H1 (cell line): ENCODE measurements around the gene KCNB1. TPM values are rescaled to one million over a fixed set of nuclear protein-coding genes. Genes with fewer than 3 reads are reported as not detected.
A peak's percentile ranks its signal among the peaks of the same experiment; 100 is the strongest.

Experiments
- CTCF ChIA-PET: fragments of 300-600 bp; sonication (Branson Sonifier 250); formaldehyde crosslinking; loops from one replicate; lab custom pipeline; 2021; ENCODE audit not compliant: partially characterized antibody; lab: Charles Lee
- POLR2A ChIA-PET: fragments of 300-600 bp; sonication (Branson Sonifier 250); formaldehyde crosslinking; loops from one replicate; lab custom pipeline; 2021; ENCODE audit warnings: inconsistent platforms; ENCODE audit not compliant: partially characterized antibody; lab: Charles Lee
- DNase-seq, 2 experiments: peaks; one replicate each; pipeline versions ENCODE4 v3.0.0 to v3.0.0-alpha.2; 2010 to 2022; ENCODE audit warnings: low spot score in 2 of 2, low read depth in 1 of 2, mixed read lengths in 1 of 2
- FAIRE-seq: peaks from 2 replicates; lab custom pipeline; 2011; peaks lifted over from hg19 to GRCh38; lab: Jason Lieb, UNC
- H2AFZ ChIP-seq: 2 replicates; pipeline ENCODE4 v1.8.1; 2012; ENCODE audit warnings: low read length, inconsistent platforms
- H2AK5ac ChIP-seq: 2 replicates; pipeline ENCODE4 v1.6.1; 2013; ENCODE audit warnings: low read depth, low read length
- H2BK120ac ChIP-seq: replicated peaks from 2 replicates; pipeline ENCODE3; 2013; ENCODE audit warnings: low read depth, low read length, inconsistent platforms
- H2BK12ac ChIP-seq: 2 replicates; pipeline ENCODE4 v1.6.1; 2013; ENCODE audit warnings: low read depth, low read length
- H2BK15ac ChIP-seq: 2 replicates; pipeline ENCODE4 v1.6.1; 2013; ENCODE audit warnings: low read length
- H2BK20ac ChIP-seq: 2 replicates; pipeline ENCODE4 v1.6.1; 2013; ENCODE audit warnings: low read length
- H2BK5ac ChIP-seq: 2 replicates; pipeline ENCODE4 v1.6.1; 2013; ENCODE audit warnings: low read depth, low read length
- H3K14ac ChIP-seq: 2 replicates; pipeline ENCODE4 v1.6.1; 2013; ENCODE audit warnings: inconsistent platforms; ENCODE audit not compliant: insufficient read length
- H3K18ac ChIP-seq: 2 replicates; pipeline ENCODE4 v1.6.1; 2013; ENCODE audit warnings: low read length; ENCODE audit errors: extremely low read depth
- H3K23ac ChIP-seq: 2 replicates; pipeline ENCODE4 v1.6.1; 2013; ENCODE audit warnings: inconsistent platforms; ENCODE audit not compliant: insufficient read length
- H3K23me2 ChIP-seq: 2 replicates; pipeline ENCODE4 v1.6.1; 2013; ENCODE audit warnings: low read depth, low read length
- H3K27ac ChIP-seq: 2 replicates; pipeline ENCODE4 v1.6.1; 2011; ENCODE audit warnings: low read depth, low read length, inconsistent platforms
- H3K27me3 ChIP-seq, 4 experiments: replicated peaks in 1 of 4; 1 replicate in 1 of 4; 2 replicates in 3 of 4; pipeline versions ENCODE4 v1.6.1 to v1.8.1; 2011 to 2013; ENCODE audit warnings: low read length in 3 of 4, mild to moderate bottlenecking in 3 of 4, inconsistent platforms in 2 of 4, mixed read lengths in 2 of 4, moderate library complexity in 1 of 4; ENCODE audit not compliant: control insufficient read depth in 3 of 4, insufficient read depth in 3 of 4; ENCODE audit errors: extremely low read depth in 1 of 4
- H3K36me3 ChIP-seq, 4 experiments: 2 replicates each; pipeline versions ENCODE4 v1.6.1 to v1.8.1; 2011 to 2013; ENCODE audit warnings: mild to moderate bottlenecking in 4 of 4, low read length in 3 of 4, moderate library complexity in 2 of 4, control low read depth in 1 of 4, inconsistent platforms in 1 of 4; ENCODE audit not compliant: insufficient read depth in 4 of 4, control insufficient read depth in 2 of 4
- H3K4ac ChIP-seq: replicated peaks from 2 replicates; pipeline ENCODE3; 2013; ENCODE audit warnings: low read length, low read depth, mixed read lengths, inconsistent platforms; ENCODE audit not compliant: insufficient read length
- H3K4me1 ChIP-seq, 4 experiments: replicated peaks in 1 of 4; 1 replicate in 1 of 4; 2 replicates in 3 of 4; pipeline versions ENCODE4 v1.6.1 to v1.8.1; 2011 to 2013; ENCODE audit warnings: low read length in 3 of 4, inconsistent platforms in 2 of 4, mixed read lengths in 1 of 4; ENCODE audit not compliant: insufficient read depth in 4 of 4, control insufficient read depth in 3 of 4
- H3K4me2 ChIP-seq, 2 experiments: 2 replicates each; pipeline versions ENCODE4 v1.6.1 to v1.8.1; 2011 to 2013; ENCODE audit warnings: low read depth in 2 of 2, low read length in 2 of 2, control low read depth in 1 of 2, inconsistent platforms in 1 of 2, mild to moderate bottlenecking in 1 of 2; ENCODE audit not compliant: insufficient read depth in 1 of 2
- H3K4me3 ChIP-seq, 4 experiments: fragments of 200-600, 300-600 bp in 1 of 4; sonication (generic), shearing (Covaris generic), sonication (Bioruptor Twin) in 1 of 4; 2 replicates each; pipeline versions ENCODE4 v1.5.1 to v1.8.1; 2011 to 2016; ENCODE audit warnings: low read length in 4 of 4, low read depth in 3 of 4, control low read depth in 2 of 4, inconsistent platforms in 2 of 4, mild to moderate bottlenecking in 2 of 4, mixed read lengths in 1 of 4, moderate library complexity in 1 of 4; ENCODE audit not compliant: insufficient read depth in 2 of 4; ENCODE audit errors: extremely low read depth in 1 of 4
- H3K56ac ChIP-seq: replicated peaks from 2 replicates; pipeline ENCODE3; 2013; ENCODE audit warnings: low read depth, mild to moderate bottlenecking, mixed read lengths, low read length, inconsistent platforms; ENCODE audit not compliant: insufficient read length
- H3K79me1 ChIP-seq: 2 replicates; pipeline ENCODE4 v1.6.1; 2013; ENCODE audit warnings: low read depth, low read length, control low read depth
- H3K79me2 ChIP-seq, 2 experiments: 2 replicates each; pipeline versions ENCODE4 v1.6.1 to v1.8.1; 2012 to 2013; ENCODE audit warnings: low read length in 2 of 2, mild to moderate bottlenecking in 2 of 2, inconsistent platforms in 1 of 2; ENCODE audit not compliant: insufficient read depth in 2 of 2, control insufficient read depth in 1 of 2
- H3K9ac ChIP-seq, 4 experiments: replicated peaks in 1 of 4; 1 replicate in 1 of 4; 2 replicates in 3 of 4; pipeline versions ENCODE4 v1.6.1 to v1.8.1; 2011 to 2013; ENCODE audit warnings: low read depth in 3 of 4, low read length in 3 of 4, control low read depth in 2 of 4, mild to moderate bottlenecking in 2 of 4, moderate library complexity in 2 of 4, inconsistent platforms in 1 of 4; ENCODE audit errors: extremely low read depth in 1 of 4
- H3K9me3 ChIP-seq, 2 experiments: 2 replicates each; pipeline versions ENCODE4 v1.6.1 to v1.8.1; 2012 to 2013; ENCODE audit warnings: mild to moderate bottlenecking in 2 of 2, moderate library complexity in 2 of 2, control low read depth in 1 of 2, inconsistent platforms in 1 of 2, low read depth in 1 of 2, low read length in 1 of 2, mixed read lengths in 1 of 2; ENCODE audit not compliant: insufficient read depth in 2 of 2
- H4K20me1 ChIP-seq, 2 experiments: replicated peaks in 1 of 2; 2 replicates each; pipeline versions ENCODE3 to v1.8.1; 2011 to 2013; ENCODE audit warnings: inconsistent platforms in 2 of 2, low read length in 2 of 2, mild to moderate bottlenecking in 1 of 2; ENCODE audit not compliant: insufficient read depth in 2 of 2, control insufficient read depth in 1 of 2
- H4K5ac ChIP-seq: 2 replicates; pipeline ENCODE4 v1.6.1; 2013; ENCODE audit warnings: low read length, low read depth, mixed read lengths, inconsistent platforms; ENCODE audit not compliant: insufficient read length
- H4K8ac ChIP-seq: 2 replicates; pipeline ENCODE4 v1.8.0; 2013; ENCODE audit warnings: mild to moderate bottlenecking, moderate library complexity, low read length, inconsistent platforms; ENCODE audit not compliant: insufficient read depth; ENCODE audit errors: extremely low read depth
- H4K91ac ChIP-seq: replicated peaks from 2 replicates; pipeline ENCODE3; 2013; ENCODE audit warnings: low read length, mixed read lengths, inconsistent platforms; ENCODE audit not compliant: insufficient read length
- ASH2L ChIP-seq: fragments of 200-600, 300-600 bp; sonication (generic); IDR thresholded peaks from one replicate; pipeline ENCODE4 v1.7.1; 2017; ENCODE audit warnings: low read length
- ATF3 ChIP-seq: IDR thresholded peaks from 2 replicates; pipeline ENCODE4 v1.6.1; 2011; ENCODE audit warnings: low read depth, mild to moderate bottlenecking, low read length; ENCODE audit not compliant: insufficient read depth
- CHD1 ChIP-seq: IDR thresholded peaks from 2 replicates; pipeline ENCODE4 v1.6.1; 2012; ENCODE audit warnings: low read depth, low read length, improper control_type of control experiment
- CREB1 ChIP-seq: IDR thresholded peaks from 2 replicates; pipeline ENCODE4 v1.6.1; 2012; ENCODE audit warnings: inconsistent platforms
- EZH2 ChIP-seq: fragments of 200-600 bp; sonication (generic); IDR thresholded peaks from 2 replicates; pipeline ENCODE4 v1.7.1; 2012; ENCODE audit warnings: low read depth, mild to moderate bottlenecking, moderate library complexity, low read length, inconsistent platforms; ENCODE audit not compliant: severe bottlenecking
- JUN ChIP-seq: IDR thresholded peaks from 2 replicates; pipeline ENCODE4 v1.6.1; 2011; ENCODE audit warnings: low read depth, mild to moderate bottlenecking, improper control_type of control experiment, low read length
- PHF8 ChIP-seq: fragments of 200-600 bp; sonication (generic); conservative IDR thresholded peaks from 2 replicates; pipeline ENCODE4 v1.7.1; 2012; ENCODE audit warnings: low read depth, mild to moderate bottlenecking, inconsistent platforms, low read length, moderate library complexity
- POU5F1 ChIP-seq: IDR thresholded peaks from 2 replicates; pipeline ENCODE4 v1.6.1; 2011; ENCODE audit warnings: low read depth, mild to moderate bottlenecking, low read length, moderate library complexity
- RAD21 ChIP-seq, 2 experiments: IDR thresholded peaks in 1 of 2; conservative IDR thresholded peaks in 1 of 2; 2 replicates each; pipeline ENCODE4 v1.6.1; 2011; ENCODE audit warnings: low read depth in 2 of 2, low read length in 2 of 2, improper control_type of control experiment in 1 of 2, inconsistent platforms in 1 of 2, mild to moderate bottlenecking in 1 of 2, moderate library complexity in 1 of 2
- RFX5 ChIP-seq: IDR thresholded peaks from 2 replicates; pipeline ENCODE4 v1.6.1; 2011; ENCODE audit warnings: low read depth, low read length, improper control_type of control experiment, borderline replicate concordance
- SIRT6 ChIP-seq: IDR thresholded peaks from one replicate; pipeline ENCODE4 v1.7.1; 2012; ENCODE audit warnings: low read length, inconsistent platforms
- WGBS, 2 experiments: shearing (Covaris generic) in 1 of 2; methylation state at CpG; one replicate each; pipeline versions ENCODE4 v1.1.6 to v1.1.7; 2013 to 2015; ENCODE audit warnings: low lambda C conversion rate in 2 of 2, mixed read lengths in 2 of 2, inconsistent platforms in 1 of 2, low coverage in 1 of 2, missing lambda C conversion rate in 1 of 2; ENCODE audit not compliant: insufficient replicate concordance in 2 of 2, insufficient coverage in 1 of 2, insufficient read length in 1 of 2; ENCODE audit errors: extremely low coverage in 1 of 2, missing lambda C conversion rate in 1 of 2; 5-methylcytosine and 5-hydroxymethylcytosine counted together
- polyA plus RNA-seq, 7 experiments: library from polyadenylated mRNA; depleted of rRNA in 3 of 7; stranded (reverse) in 5 of 7; unstranded in 2 of 7; fragments of >200 nt in 5 of 7; fragments of 200-250 nt in 2 of 7; gene quantifications; 1 replicate in 5 of 7; 2 replicates in 1 of 7; 4 replicates in 1 of 7; pipeline versions ENCODE4 v1.2.1 to v1.2.3, GENCODE V29; 2011 to 2013; ENCODE audit warnings: missing spikeins in 2 of 7, mixed read lengths in 2 of 7
- total RNA-seq: library from RNA; stranded (reverse); fragmentation: NEBNext Ultra II Directional; extraction: Animal tissue kit (Norgen Biotek cat#: 25700); gene quantifications from 2 replicates; pipeline ENCODE4 v1.2.1, GENCODE V29; 2021

Gene KCNB1
- total and polyA plus RNA-seq, 2 of the 8 experiments (the other 6 are each of a cell fraction or from before 2014, with no cell fraction given), result 0.58 to 0.67 TPM

- ChIA-PET POLR2A (interaction anchor here (0.7 to 1.5 kb wide), 4 partner anchors 14 to 35 kb away, joined by 3 to 4 read pairs (median 3); partner anchors contain the start of gene KCNB1), CTCF (interaction anchor here (1.0 to 5.4 kb wide), 10 partner anchors 12 to 114 kb away, joined by 3 to 19 read pairs (median 6); partner anchors contain the start of gene KCNB1)
- FAIRE-seq, result no peak
- Histone ChIP-seq H3K4me1 (peaks cover 14 to 29% (median 17%) of the 10 kb centered on the region in 4 experiments), H2BK120ac (no peak overlapping the region), H4K91ac (peak overlapping the region; percentile 18), H2AFZ (no peak overlapping the region; the same call in 1 of the 2 replicates), H4K20me1 (no peaks in the 10 kb centered on the region), H3K79me1 (no peaks in the 10 kb centered on the region), H3K79me2 (no peaks in the 10 kb centered on the region), H3K23me2 (no peaks in the 10 kb centered on the region; the same call in 1 of the 2 replicates), H2BK5ac (peak overlapping the region; percentile 67; the same call in 1 of the 2 replicates), H3K4me2 (no peak overlapping the region; a peak in 1 of 4 replicates), H3K27ac (no peak overlapping the region), H3K27me3 (no peaks in the 10 kb centered on the region; a peak in 1 of 7 replicates), H4K5ac (no peak overlapping the region), H2BK20ac (no peak overlapping the region), H3K4ac (peak overlapping the region; percentile 19), H3K23ac (no peak overlapping the region), H3K9me3 (no peaks in the 10 kb centered on the region), H3K4me3 (no peak overlapping the region), H3K9ac (no peak overlapping the region), H2AK5ac (peak overlapping the region; percentile 10; the same call in 1 of the 2 replicates), H3K14ac (no peak overlapping the region), H3K36me3 (no peaks in the 10 kb centered on the region), H2BK12ac (peak overlapping the region; percentile 11; the same call in 1 of the 2 replicates), H2BK15ac (peak overlapping the region; percentile 47; the same call in 1 of the 2 replicates), H4K8ac (no peak overlapping the region), H3K18ac (peak overlapping the region; percentile 28; the same call in 1 of the 2 replicates), H3K56ac (no peak overlapping the region)
- no peak for DNase-seq
- 64% methylated on average over 5 of the region's 5 CpGs; no CpG with 5 or more reads in 1 of the 2 experiments for WGBS, 2 experiments
- TF ChIP-seq CREB1 (no peak), RAD21 (IDR thresholded peaks at IDR 0.05 in 1 of 2, conservative IDR thresholded peaks at IDR 0.05 in 1 of 2; ENCODE audit: low read depth in 2 of 2, low read length in 2 of 2) (no peak), CHD1 (no peak), RFX5 (no peak), SIRT6 (no peak), PHF8 (no peak), EZH2 (no peak), POU5F1 (no peak), ASH2L (no peak), ATF3 (peak; percentile 72), JUN (no peak)
Measured at GRCh38 chr20:49447946-49448809, 34.3 kb downstream of the KCNB1 start.
